Neural crest cell (in vitro differentiated cells): ENCODE measurements around the gene CCR9. TPM values are rescaled to one million over a fixed set of nuclear protein-coding genes. Genes with fewer than 3 reads are reported as not detected.

ENCODE experiments used
- DNase-seq: peaks from one replicate; pipeline ENCODE4 v3.0.0; 2021; ENCODE audit warnings: low read depth, mixed read lengths, low spot score
- H3K27ac Mint-ChIP-seq: one replicate; pipeline ENCODE4 v1.8.0; 2021; ENCODE audit warnings: mild to moderate bottlenecking, mixed read lengths; ENCODE audit not compliant: unreplicated experiment
- H3K27me3 Mint-ChIP-seq: 2 replicates; pipeline ENCODE4 v1.8.0; 2021; ENCODE audit warnings: low read depth, mild to moderate bottlenecking, mixed read lengths
- H3K36me3 Mint-ChIP-seq: 2 replicates; pipeline ENCODE4 v1.8.0; 2021; ENCODE audit warnings: low read depth, mild to moderate bottlenecking, mixed read lengths
- H3K4me1 Mint-ChIP-seq: 2 replicates; pipeline ENCODE4 v1.8.0; 2021; ENCODE audit warnings: mixed read lengths
- H3K4me3 Mint-ChIP-seq: one replicate; pipeline ENCODE4 v1.8.0; 2021; ENCODE audit warnings: mild to moderate bottlenecking, mixed read lengths
- H3K9me3 Mint-ChIP-seq: 2 replicates; pipeline ENCODE4 v1.8.0; 2021; ENCODE audit warnings: mixed read lengths
- CTCF ChIP-seq: fragments of 200-600 bp; sonication (generic); conservative IDR thresholded peaks from 2 replicates; pipeline ENCODE4 v1.5.0; 2021; ENCODE audit warnings: antibody characterized with exemption, mild to moderate bottlenecking
- total RNA-seq: library from RNA; stranded (reverse); gene quantifications from 2 replicates; pipeline ENCODE4 v1.2.1, GENCODE V29; 2021

Gene CCR9
- total RNA-seq, 1 donor from 2014 or later = not detected

GRCh38 chr3:45939341-45939771 is 53.0 kb downstream of the CCR9 start:
- no peak for TF ChIP-seq CTCF
- DNase-seq = no peak
- H3K36me3 Mint-ChIP-seq = peaks cover 11% of the 10 kb centered on the region

GRCh38 chr3:45940004-45940780 is 53.8 kb downstream of the CCR9 start:
- DNase-seq = no peak
- no peak for TF ChIP-seq CTCF
- Mint-ChIP-seq H3K9me3 (no peaks in the 10 kb centered on the region), H3K27me3 (no peaks in the 10 kb centered on the region), H3K36me3 (peaks cover 5% of the 10 kb centered on the region), H3K27ac (no peak overlapping the region), H3K4me1 (no peaks in the 10 kb centered on the region), H3K4me3 (no peak overlapping the region)

More at GRCh38 chr3:45939341-45939771, 53.0 kb downstream of the CCR9 start:
- Mint-ChIP-seq H3K27ac (no peak overlapping the region), H3K4me1 (no peaks in the 10 kb centered on the region), H3K9me3 (no peaks in the 10 kb centered on the region), H3K27me3 (no peaks in the 10 kb centered on the region), H3K4me3 (no peak overlapping the region)

- no peaks in the 10 kb centered on the region for H3K27me3 Mint-ChIP-seq
- H3K4me1 Mint-ChIP-seq = no peaks in the 10 kb centered on the region
- H3K27ac Mint-ChIP-seq = no peak overlapping the region
- H3K36me3 Mint-ChIP-seq = no peaks in the 10 kb centered on the region
- no peak for DNase-seq
- no peaks in the 10 kb centered on the region for H3K9me3 Mint-ChIP-seq
- H3K4me3 Mint-ChIP-seq = no peak overlapping the region
- no peak for TF ChIP-seq CTCF
Observed at GRCh38 chr3:45940781-45941365, 54.5 kb downstream of the CCR9 start.

- Mint-ChIP-seq H3K4me3 (no peak overlapping the region), H3K9me3 (no peaks in the 10 kb centered on the region), H3K36me3 (peaks cover 9% of the 10 kb centered on the region), H3K4me1 (no peaks in the 10 kb centered on the region), H3K27ac (no peak overlapping the region), H3K27me3 (no peaks in the 10 kb centered on the region)
- no peak for DNase-seq
- no peak for TF ChIP-seq CTCF
Observed at GRCh38 chr3:45942051-45942825, 55.9 kb downstream of the CCR9 start.

- H3K4me3 Mint-ChIP-seq = no peak within 1 kb of the TSS
- peaks cover 15% of the 10 kb centered on the region for H3K36me3 Mint-ChIP-seq
- H3K4me1 Mint-ChIP-seq = no peaks in the 10 kb centered on the region
- no peaks in the 10 kb centered on the region for H3K27me3 Mint-ChIP-seq
- H3K9me3 Mint-ChIP-seq = no peaks in the 10 kb centered on the region
- TF ChIP-seq CTCF = no peak
- DNase-seq = no peak
- no peak within 1 kb of the TSS for H3K27ac Mint-ChIP-seq
Observed at GRCh38 chr3:45943207-45943846, 57.0 kb downstream of the CCR9 start, which contains the start of gene CXCR6. Gene CXCR6 (plus strand): TSS chr3:45943464. CDS start chr3:45946482, 3,018 bp downstream.
